ENCODE measurements around the gene ATXN2. TPM values are rescaled to one million over a fixed set of nuclear protein-coding genes. Genes with fewer than 3 reads are reported as not detected.

The ATXN2 gene
- polyA plus RNA-seq, 6 donors from 2014 or later, result 12.0 to 38.0 (median 20.3) TPM

- Mint-ChIP-seq H3K4me1 (peaks cover 6 to 8% (median 8%) of the 10 kb centered on the region in 3 donors), H3K27me3 (no peaks in the 10 kb centered on the region), H3K9me3 (no peaks in the 10 kb centered on the region), H3K27ac (peak overlapping the region in 4 of 6 donors; percentile 5 to 69 (median 39)), H3K4me3 (no peak overlapping the region), H3K36me3 (peaks cover 0 to 9% of the 10 kb centered on the region in 2 donors)
- ATAC-seq (ENCODE audit: low read depth in 2 of 2) (no peak), DNase-seq (no peak)
Measured at GRCh38 chr12:111454716-111455447, 144.2 kb downstream of the ATXN2 start.

- no peak for DNase-seq
- Mint-ChIP-seq H3K9me3 (no peaks in the 10 kb centered on the region), H3K36me3 (peaks cover 0 to 9% of the 10 kb centered on the region in 2 donors), H3K4me3 (no peak overlapping the region), H3K4me1 (peaks cover 8 to 10% (median 10%) of the 10 kb centered on the region in 3 donors), H3K27ac (peak overlapping the region in 2 of 6 donors; percentile 5 to 69), H3K27me3 (no peaks in the 10 kb centered on the region)
- ATAC-seq (ENCODE audit: low read depth in 2 of 2), result no peak
Measured at GRCh38 chr12:111454311-111454710, 144.8 kb downstream of the ATXN2 start.

- Mint-ChIP-seq H3K9me3 (no peaks in the 10 kb centered on the region), H3K4me1 (peaks cover 8 to 18% (median 16%) of the 10 kb centered on the region in 3 donors), H3K36me3 (peaks cover 0 to 9% of the 10 kb centered on the region in 2 donors), H3K27ac (peak overlapping the region in 3 of 6 donors; percentile 5 to 54 (median 44)), H3K27me3 (no peaks in the 10 kb centered on the region), H3K4me3 (no peak overlapping the region)
- ATAC-seq (ENCODE audit: low read depth in 2 of 2), result no peak
- no peak for DNase-seq
Measured at GRCh38 chr12:111453071-111453989, 145.8 kb downstream of the ATXN2 start.

GRCh38 chr12:111451649-111452129 lies 147.4 kb downstream of the ATXN2 start:
- Mint-ChIP-seq H3K27ac (peak overlapping the region in 5 of 6 donors; percentile 2 to 86 (median 49)), H3K4me1 (peaks cover 16 to 23% (median 19%) of the 10 kb centered on the region in 3 donors), H3K9me3 (no peaks in the 10 kb centered on the region), H3K4me3 (no peak overlapping the region), H3K27me3 (no peaks in the 10 kb centered on the region), H3K36me3 (peaks cover 7 to 9% of the 10 kb centered on the region in 2 donors)
- DNase-seq, result peak; percentile 71
- peak; percentile 52 to 70 for ATAC-seq (ENCODE audit: low read depth in 2 of 2)

GRCh38 chr12:111451232-111451631 lies 147.9 kb downstream of the ATXN2 start:
- no peak for DNase-seq
- Mint-ChIP-seq H3K4me3 (no peak overlapping the region), H3K36me3 (peaks cover 7 to 9% of the 10 kb centered on the region in 2 donors), H3K4me1 (peaks cover 20 to 27% (median 23%) of the 10 kb centered on the region in 3 donors), H3K27ac (peak overlapping the region in 2 of 6 donors; percentile 22 to 29), H3K9me3 (no peaks in the 10 kb centered on the region), H3K27me3 (no peaks in the 10 kb centered on the region)
- ATAC-seq (ENCODE audit: low read depth in 2 of 2), result no peak

- Mint-ChIP-seq H3K27ac (peak overlapping the region in 4 of 6 donors; percentile 16 to 95 (median 52)), H3K4me3 (peak overlapping the region in 1 of 8 donors; percentile 9), H3K36me3 (peaks cover 7 to 8% of the 10 kb centered on the region in 2 donors), H3K4me1 (peaks cover 26 to 33% (median 27%) of the 10 kb centered on the region in 3 donors), H3K9me3 (no peaks in the 10 kb centered on the region), H3K27me3 (no peaks in the 10 kb centered on the region)
- no peak for DNase-seq
- no peak for ATAC-seq (ENCODE audit: low read depth in 2 of 2)
Measured at GRCh38 chr12:111450676-111451075, 148.4 kb downstream of the ATXN2 start.

- H3K36me3 Mint-ChIP-seq, result peaks cover 4 to 7% of the 10 kb centered on the region in 2 donors
- no peak overlapping the region for H3K4me3 Mint-ChIP-seq
- no peaks in the 10 kb centered on the region for H3K27me3 Mint-ChIP-seq
- no peak for DNase-seq
- peaks cover 38 to 48% (median 41%) of the 10 kb centered on the region in 3 donors for H3K4me1 Mint-ChIP-seq
- no peak for ATAC-seq (ENCODE audit: low read depth in 2 of 2)
- H3K27ac Mint-ChIP-seq, result peak overlapping the region in 5 of 6 donors; percentile 39 to 80 (median 76)
- H3K9me3 Mint-ChIP-seq, result no peaks in the 10 kb centered on the region
Measured at GRCh38 chr12:111448846-111449790, 150.0 kb downstream of the ATXN2 start.

- no peak for ATAC-seq (ENCODE audit: low read depth in 2 of 2)
Measured at GRCh38 chr12:111448266-111448830, 150.8 kb downstream of the ATXN2 start.

GRCh38 chr12:111447571-111448265 lies 151.4 kb downstream of the ATXN2 start:
- ATAC-seq (ENCODE audit: low read depth in 2 of 2), result no peak
- DNase-seq, result no peak
- Mint-ChIP-seq H3K27ac (peak overlapping the region in 4 of 6 donors; percentile 69 to 82 (median 79)), H3K9me3 (no peaks in the 10 kb centered on the region), H3K36me3 (peaks cover 4 to 7% of the 10 kb centered on the region in 2 donors), H3K4me3 (no peak overlapping the region), H3K27me3 (no peaks in the 10 kb centered on the region), H3K4me1 (peaks cover 49 to 62% (median 55%) of the 10 kb centered on the region in 3 donors)

More at GRCh38 chr12:111448266-111448830, 150.8 kb downstream of the ATXN2 start:
- Mint-ChIP-seq H3K4me1 (peaks cover 42 to 56% (median 49%) of the 10 kb centered on the region in 3 donors), H3K36me3 (peaks cover 4 to 7% of the 10 kb centered on the region in 2 donors), H3K4me3 (peak overlapping the region in 1 of 8 donors; percentile 44), H3K27me3 (no peaks in the 10 kb centered on the region), H3K9me3 (no peaks in the 10 kb centered on the region), H3K27ac (peak overlapping the region in 5 of 6 donors; percentile 69 to 83 (median 80))
- no peak for DNase-seq

- H3K27ac Mint-ChIP-seq, result peak overlapping the region; percentile 15 to 92 (median 69)
- ATAC-seq (ENCODE audit: low read depth in 2 of 2) (no peak), DNase-seq (no peak)
- peak overlapping the region in 4 of 8 donors; percentile 19 to 44 (median 25) for H3K4me3 Mint-ChIP-seq
- H3K4me1 Mint-ChIP-seq, result peaks cover 55 to 70% (median 62%) of the 10 kb centered on the region in 3 donors
- no peaks in the 10 kb centered on the region for H3K9me3 Mint-ChIP-seq
- H3K27me3 Mint-ChIP-seq, result no peaks in the 10 kb centered on the region
- peaks cover 4 to 7% of the 10 kb centered on the region in 2 donors for H3K36me3 Mint-ChIP-seq
Measured at GRCh38 chr12:111446631-111447570, 152.2 kb downstream of the ATXN2 start.

All from naive B cell (primary cell).